Hepatocyte (in vitro differentiated cells): ENCODE measurements around the gene CAND1. TPM values are rescaled to one million over a fixed set of nuclear protein-coding genes. Genes with fewer than 3 reads are reported as not detected.

Experiments
- DNase-seq: peaks from one replicate; pipeline ENCODE4 v3.0.0-alpha.2; 2016; ENCODE audit warnings: low spot score
- H2AFZ ChIP-seq: fragments of 200-600 bp; sonication (generic); 2 replicates; pipeline ENCODE4 v1.6.0; 2016; ENCODE audit warnings: antibody characterized with exemption, mild to moderate bottlenecking
- H3K27ac ChIP-seq: fragments of 200-600 bp; sonication (generic); 2 replicates; pipeline ENCODE4 v1.5.1; 2016; ENCODE audit warnings: mild to moderate bottlenecking
- H3K27me3 ChIP-seq: fragments of 200-600 bp; sonication (generic); 2 replicates; pipeline ENCODE4 v1.6.1; 2016
- H3K36me3 ChIP-seq: fragments of 200-600 bp; sonication (generic); replicated peaks from 2 replicates; pipeline ENCODE4 v1.5.1; 2016; ENCODE audit warnings: low read depth; ENCODE audit not compliant: insufficient read depth
- H3K4me1 ChIP-seq: fragments of 200-600 bp; sonication (generic); 2 replicates; pipeline ENCODE4 v1.5.1; 2016; ENCODE audit warnings: mild to moderate bottlenecking, moderate library complexity; ENCODE audit not compliant: insufficient read depth
- H3K4me2 ChIP-seq: fragments of 200-600 bp; sonication (generic); 2 replicates; pipeline ENCODE4 v1.6.0; 2016
- H3K4me3 ChIP-seq: fragments of 200-600 bp; sonication (generic); 2 replicates; pipeline ENCODE4 v1.5.1; 2016; ENCODE audit warnings: mild to moderate bottlenecking
- H3K79me2 ChIP-seq: fragments of 200-600 bp; sonication (generic); 2 replicates; pipeline ENCODE4 v1.6.0; 2017; ENCODE audit warnings: mild to moderate bottlenecking
- H3K9me2 ChIP-seq: fragments of 200-600 bp; sonication (generic); replicated peaks from 2 replicates; pipeline ENCODE4 v1.6.0; 2017; ENCODE audit warnings: mild to moderate bottlenecking; ENCODE audit not compliant: insufficient read depth
- H3K9me3 ChIP-seq: fragments of 200-600 bp; sonication (generic); 2 replicates; pipeline ENCODE4 v1.5.1; 2016; ENCODE audit warnings: low read depth, mild to moderate bottlenecking
- H4K20me1 ChIP-seq: fragments of 200-600 bp; sonication (generic); 2 replicates; pipeline ENCODE4 v1.6.0; 2016; ENCODE audit warnings: mild to moderate bottlenecking; ENCODE audit not compliant: insufficient read depth, poor library complexity, severe bottlenecking
- CTCF ChIP-seq: fragments of 200-600 bp; sonication (generic); IDR thresholded peaks from 2 replicates; pipeline ENCODE4 v1.5.1; 2016; ENCODE audit warnings: antibody characterized with exemption, mild to moderate bottlenecking; ENCODE audit not compliant: poor library complexity
- EZH2 ChIP-seq: fragments of 200-600 bp; sonication (generic); IDR thresholded peaks from 2 replicates; pipeline ENCODE4 v1.6.1; 2016; ENCODE audit warnings: antibody characterized with exemption, mild to moderate bottlenecking, borderline replicate concordance
- EZH2phosphoT487 ChIP-seq: fragments of 200-600 bp; sonication (generic); IDR thresholded peaks from one replicate; pipeline ENCODE4 v1.6.1; 2018; ENCODE audit warnings: antibody characterized with exemption, mild to moderate bottlenecking, low read depth, moderate library complexity; ENCODE audit not compliant: unreplicated experiment, severe bottlenecking
- WGBS: methylation state at CpG from one replicate; pipeline ENCODE4 v1.1.6; 2016; ENCODE audit warnings: low lambda C conversion rate; ENCODE audit errors: missing lambda C conversion rate; 5-methylcytosine and 5-hydroxymethylcytosine counted together
- polyA plus RNA-seq: library from polyadenylated mRNA; unstranded; fragments of >200 nt; fragmentation: Nextera tagmentation; extraction: Ambion mirVana; gene quantifications from 2 replicates; pipeline ENCODE4 v1.2.1, GENCODE V29; 2016
- total RNA-seq: library from RNA; depleted of rRNA; stranded (reverse); fragments of >200 nt; gene quantifications from 2 replicates; pipeline ENCODE4 v1.2.3, GENCODE V29; 2014

CAND1 gene
- total and polyA plus RNA-seq, 2 experiments from 2014 or later = 113 to 130 TPM

GRCh38 chr12:67348683-67349082 lies 79.5 kb downstream of the CAND1 start:
- H3K36me3 ChIP-seq = no peaks in the 10 kb centered on the region
- no peak overlapping the region for H2AFZ ChIP-seq
- H3K27ac ChIP-seq = no peak overlapping the region
- no peaks in the 10 kb centered on the region for H4K20me1 ChIP-seq
- H3K4me2 ChIP-seq = no peak overlapping the region
- TF ChIP-seq EZH2 (no peak), CTCF (no peak), EZH2phosphoT487 (no peak)
- peaks cover 2% of the 10 kb centered on the region for H3K27me3 ChIP-seq
- DNase-seq = no peak
- H3K79me2 ChIP-seq = no peaks in the 10 kb centered on the region
- H3K4me3 ChIP-seq = no peak overlapping the region
- WGBS = 77% methylated on average over 2 of the region's 2 CpGs
- no peaks in the 10 kb centered on the region for H3K4me1 ChIP-seq
- H3K9me2 ChIP-seq = no peaks in the 10 kb centered on the region
- no peaks in the 10 kb centered on the region for H3K9me3 ChIP-seq

GRCh38 chr12:67352682-67353081 lies 83.5 kb downstream of the CAND1 start:
- H3K27me3 ChIP-seq = peaks cover 2% of the 10 kb centered on the region
- H4K20me1 ChIP-seq = no peaks in the 10 kb centered on the region
- no peak overlapping the region for H3K4me3 ChIP-seq
- no peak overlapping the region for H3K27ac ChIP-seq
- no peaks in the 10 kb centered on the region for H3K9me2 ChIP-seq
- no peak for DNase-seq
- no peak overlapping the region for H2AFZ ChIP-seq
- 81% methylated on average over 2 of the region's 2 CpGs for WGBS
- no peaks in the 10 kb centered on the region for H3K79me2 ChIP-seq
- no peaks in the 10 kb centered on the region for H3K9me3 ChIP-seq
- no peaks in the 10 kb centered on the region for H3K36me3 ChIP-seq
- TF ChIP-seq EZH2phosphoT487 (no peak), EZH2 (no peak), CTCF (no peak)
- peaks cover 6% of the 10 kb centered on the region for H3K4me1 ChIP-seq
- no peak overlapping the region for H3K4me2 ChIP-seq

- WGBS = 69% methylated on average over 5 of the region's 5 CpGs
- H3K9me3 ChIP-seq = no peaks in the 10 kb centered on the region
Observed at GRCh38 chr12:67354322-67354721, 85.2 kb downstream of the CAND1 start.

More at GRCh38 chr12:67354322-67354721, 85.2 kb downstream of the CAND1 start:
- H2AFZ ChIP-seq = no peak overlapping the region
- H3K9me2 ChIP-seq = no peaks in the 10 kb centered on the region
- H4K20me1 ChIP-seq = no peaks in the 10 kb centered on the region
- peaks cover 6% of the 10 kb centered on the region for H3K4me1 ChIP-seq
- no peak overlapping the region for H3K4me3 ChIP-seq
- DNase-seq = no peak
- H3K27me3 ChIP-seq = peaks cover 2% of the 10 kb centered on the region
- TF ChIP-seq EZH2phosphoT487 (no peak), EZH2 (no peak), CTCF (no peak)
- no peaks in the 10 kb centered on the region for H3K79me2 ChIP-seq
- H3K36me3 ChIP-seq = no peaks in the 10 kb centered on the region
- no peak overlapping the region for H3K27ac ChIP-seq
- H3K4me2 ChIP-seq = no peak overlapping the region
